HG02973 (cell line): ENCODE measurements around the gene TMEM63C.

Experiments used
- ATAC-seq: cut with Tn5 transposase; IDR thresholded peaks from one replicate; pipeline ENCODE4 v1.9.1; 2021; ENCODE audit warnings: moderate library complexity; ENCODE audit not compliant: unreplicated experiment

TMEM63C gene, protein sequence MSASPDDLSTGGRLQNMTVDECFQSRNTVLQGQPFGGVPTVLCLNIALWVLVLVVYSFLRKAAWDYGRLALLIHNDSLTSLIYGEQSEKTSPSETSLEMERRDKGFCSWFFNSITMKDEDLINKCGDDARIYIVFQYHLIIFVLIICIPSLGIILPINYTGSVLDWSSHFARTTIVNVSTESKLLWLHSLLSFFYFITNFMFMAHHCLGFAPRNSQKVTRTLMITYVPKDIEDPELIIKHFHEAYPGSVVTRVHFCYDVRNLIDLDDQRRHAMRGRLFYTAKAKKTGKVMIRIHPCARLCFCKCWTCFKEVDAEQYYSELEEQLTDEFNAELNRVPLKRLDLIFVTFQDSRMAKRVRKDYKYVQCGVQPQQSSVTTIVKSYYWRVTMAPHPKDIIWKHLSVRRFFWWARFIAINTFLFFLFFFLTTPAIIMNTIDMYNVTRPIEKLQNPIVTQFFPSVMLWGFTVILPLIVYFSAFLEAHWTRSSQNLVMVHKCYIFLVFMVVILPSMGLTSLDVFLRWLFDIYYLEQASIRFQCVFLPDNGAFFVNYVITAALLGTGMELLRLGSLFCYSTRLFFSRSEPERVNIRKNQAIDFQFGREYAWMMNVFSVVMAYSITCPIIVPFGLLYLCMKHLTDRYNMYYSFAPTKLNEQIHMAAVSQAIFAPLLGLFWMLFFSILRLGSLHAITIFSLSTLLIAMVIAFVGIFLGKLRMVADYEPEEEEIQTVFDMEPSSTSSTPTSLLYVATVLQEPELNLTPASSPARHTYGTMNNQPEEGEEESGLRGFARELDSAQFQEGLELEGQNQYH

DNA sequence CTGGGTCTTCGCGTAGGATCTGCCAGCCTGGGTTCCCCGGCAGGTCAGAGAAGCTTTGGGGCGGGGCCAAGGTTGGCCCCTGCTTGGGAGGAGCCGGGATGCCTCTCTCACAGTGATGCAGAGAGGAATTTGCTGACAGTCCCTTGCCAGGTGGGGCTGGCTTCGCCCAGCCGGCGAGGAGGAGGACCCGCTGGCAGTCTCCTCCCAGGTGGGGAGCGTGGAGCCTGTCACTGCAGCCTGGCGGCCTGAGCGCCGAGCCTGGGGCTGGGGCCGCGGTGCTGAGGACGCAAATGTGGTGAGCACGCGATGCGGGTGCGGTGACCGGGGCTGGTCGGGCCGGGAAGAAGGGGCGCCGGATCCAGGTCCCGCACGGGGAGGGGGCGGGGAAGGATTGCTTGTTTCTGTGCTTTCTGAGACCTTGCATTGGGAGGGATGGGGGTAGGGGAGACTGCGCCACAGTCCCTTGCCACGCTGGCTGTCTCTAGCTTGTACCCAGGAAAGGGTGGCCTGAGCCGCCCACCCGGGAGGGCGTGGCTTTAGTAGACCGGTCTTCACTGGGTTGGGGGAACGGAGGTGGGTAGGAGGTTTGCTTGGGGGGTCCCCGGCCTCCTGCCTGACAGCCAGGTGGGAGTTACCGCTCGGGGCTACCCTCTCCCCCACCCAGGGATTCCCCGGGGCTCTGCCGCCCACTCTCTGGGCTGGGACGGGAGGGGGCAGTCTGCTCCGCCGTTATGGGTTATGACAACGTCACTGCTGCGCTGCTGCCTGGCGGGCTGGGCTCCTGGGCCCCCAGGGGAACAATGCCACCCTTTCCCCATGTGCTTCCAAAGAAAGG, at the start of gene TMEM63C:
Gene TMEM63C (plus strand): TSS at position 196 of the 835 bp plus-strand sequence. CDS start 37,016 bp downstream, outside the sequence.
- no peak for ATAC-seq

DNA sequence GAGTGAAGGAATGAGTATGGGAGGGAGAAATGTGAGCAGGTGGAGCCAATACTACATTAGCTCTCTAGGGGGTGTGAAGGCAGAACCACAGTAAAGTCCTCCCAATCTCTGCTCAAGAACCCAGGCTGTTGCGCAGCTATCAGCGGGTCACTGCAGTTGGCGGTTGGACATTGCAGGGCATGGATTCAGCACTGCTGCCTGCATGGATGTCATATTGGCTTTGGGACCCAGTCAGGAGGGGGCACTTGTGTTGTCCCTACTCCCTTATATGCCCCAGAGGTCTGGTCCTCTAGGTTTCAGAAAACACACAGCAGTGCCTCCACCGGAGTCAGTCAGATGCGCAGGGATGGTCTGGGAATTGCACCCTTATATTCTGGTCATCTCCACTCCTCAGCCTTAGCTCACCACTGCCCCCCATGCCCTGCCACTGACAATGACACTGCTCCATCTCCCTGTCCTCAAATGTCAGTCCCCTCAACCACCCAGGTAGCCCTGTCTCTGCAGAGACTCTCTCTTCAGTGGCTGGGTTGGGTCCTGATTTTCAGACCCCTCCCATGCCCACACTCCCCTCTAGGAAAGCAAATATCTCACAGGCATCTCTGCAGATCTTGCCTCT, 49.6 kb upstream of the TMEM63C start:
- ATAC-seq: no peak

DNA sequence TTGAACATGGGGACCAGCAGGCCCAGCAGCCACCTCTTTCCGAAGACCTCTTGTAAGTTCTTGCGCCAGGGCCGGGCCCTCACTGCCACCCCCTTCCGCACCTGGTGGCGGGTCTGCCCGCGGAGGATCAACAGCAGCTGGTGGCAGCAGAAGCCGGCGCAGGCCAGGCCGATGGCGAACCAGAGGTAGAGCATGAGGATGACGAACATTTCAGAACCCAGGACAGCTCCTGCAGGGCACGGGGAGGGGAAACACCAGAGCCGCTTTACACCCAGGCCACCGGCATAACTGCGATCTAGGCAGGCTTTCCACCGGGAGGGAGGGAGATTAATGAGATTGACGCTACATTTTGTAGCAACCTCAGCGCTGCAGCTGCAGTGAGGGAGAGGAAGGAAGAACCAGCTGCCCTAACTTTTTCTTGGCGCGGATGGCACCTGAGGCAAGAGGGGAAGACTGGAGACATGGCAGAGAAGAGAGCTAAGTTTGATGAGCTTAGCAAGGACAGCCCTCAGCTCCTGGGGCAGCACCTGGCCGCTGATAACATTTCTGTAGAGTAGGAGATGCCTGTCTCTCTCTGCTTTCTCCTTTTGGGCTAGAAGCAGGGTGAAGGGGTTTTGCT, 47.8 kb upstream of the TMEM63C start:
- ATAC-seq: no peak

DNA sequence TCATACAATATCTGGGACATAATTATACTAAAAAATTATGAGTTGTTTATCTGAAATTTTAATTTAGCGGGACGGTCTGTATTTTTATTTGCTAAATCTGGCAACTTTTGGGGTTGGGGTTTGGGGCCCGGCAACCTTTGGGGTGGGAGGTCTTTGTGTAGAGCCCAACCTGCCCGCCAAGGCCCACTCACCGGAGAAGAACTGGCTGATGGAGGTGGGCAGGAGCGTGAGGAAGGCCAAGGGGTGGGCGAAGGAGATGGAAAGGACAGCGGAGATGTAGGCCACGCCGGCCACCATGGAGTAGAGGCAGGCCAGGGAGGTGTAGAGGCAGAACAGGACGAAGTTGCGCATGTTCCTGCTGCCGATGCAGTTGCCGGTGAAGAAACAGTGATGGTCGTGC, 42.6 kb upstream of the TMEM63C start:
- no peak for ATAC-seq

DNA sequence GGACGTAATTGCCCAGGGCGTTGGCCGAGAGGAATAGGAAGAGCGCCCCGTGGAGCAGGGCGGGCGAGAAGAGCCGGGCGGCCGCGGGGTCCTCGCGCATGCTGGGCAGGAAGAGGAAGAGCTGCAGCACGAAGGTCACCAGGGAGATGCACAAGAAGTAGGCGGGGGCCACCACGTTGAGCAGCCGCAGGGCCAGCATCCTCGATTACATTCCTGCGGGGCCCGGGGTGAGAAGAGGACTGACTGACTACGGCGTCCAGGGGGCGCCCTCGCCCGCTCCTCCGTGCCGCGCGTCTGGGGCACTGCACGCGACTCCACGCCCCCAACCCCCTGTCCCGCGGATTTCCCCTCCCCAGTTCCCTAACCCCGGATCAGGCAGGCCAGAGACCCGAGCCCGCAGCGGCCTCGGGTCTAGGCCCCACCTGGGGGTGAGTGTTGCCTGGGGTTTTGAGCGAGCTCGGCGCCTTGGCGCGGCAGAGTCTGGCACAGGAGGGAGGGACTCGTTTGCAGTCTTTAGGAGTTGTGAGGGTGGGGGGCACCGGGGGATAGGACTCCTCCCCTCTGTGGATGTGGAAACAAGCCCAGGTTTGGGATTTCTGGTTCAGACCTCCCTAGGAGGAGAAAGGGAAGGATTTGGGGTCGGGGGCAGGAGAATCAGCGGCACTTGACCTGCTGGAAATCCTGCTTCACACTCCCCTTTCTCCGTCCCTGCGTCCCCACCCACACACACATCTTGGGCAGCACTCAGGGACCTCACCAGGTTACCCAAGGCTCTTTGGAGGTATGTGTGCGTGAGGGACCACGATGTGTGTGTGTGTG, 41.8 kb upstream of the TMEM63C start:
- no peak for ATAC-seq

DNA sequence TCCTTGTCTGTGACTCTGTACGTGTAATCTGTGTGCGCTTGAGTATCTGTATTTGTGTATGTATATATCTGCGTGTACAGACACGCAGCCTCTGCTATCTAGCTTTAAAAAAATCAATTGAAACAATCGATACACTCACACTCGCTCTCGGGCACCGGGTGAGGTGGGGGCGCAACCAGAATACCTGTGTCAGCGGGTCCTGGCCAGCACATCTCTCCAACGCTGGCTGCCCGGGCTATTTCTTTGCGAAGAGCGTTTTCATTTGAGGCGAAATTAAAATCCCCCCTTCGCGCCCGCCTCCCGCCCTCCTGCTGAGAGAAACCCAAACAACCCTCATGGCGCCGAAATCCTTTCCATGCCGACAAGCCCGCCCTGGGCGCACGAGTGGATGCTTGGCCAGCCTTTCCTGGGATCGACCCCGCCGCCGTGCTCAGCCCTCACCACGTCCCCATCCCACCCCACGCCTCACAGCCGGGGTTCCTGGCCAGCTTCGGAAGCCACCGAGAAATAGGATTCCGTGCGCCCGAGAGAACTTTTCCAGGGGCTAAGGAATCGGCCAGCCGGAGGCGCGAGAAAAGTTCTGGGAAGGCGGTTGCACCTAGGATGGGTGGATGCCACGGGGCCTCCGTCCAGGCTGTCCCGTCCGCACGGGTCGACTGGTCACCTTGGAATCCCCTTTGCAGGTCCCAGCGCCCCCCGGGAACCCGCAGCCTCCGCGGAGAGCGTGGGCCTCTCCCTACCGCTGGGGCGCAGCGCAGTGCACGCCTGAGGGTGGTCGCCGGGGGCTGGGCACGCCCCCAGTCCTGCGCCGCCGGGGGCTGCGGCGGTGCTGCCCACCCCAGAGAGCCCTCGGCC, 41.0 kb upstream of the TMEM63C start:
- ATAC-seq: no peak

DNA sequence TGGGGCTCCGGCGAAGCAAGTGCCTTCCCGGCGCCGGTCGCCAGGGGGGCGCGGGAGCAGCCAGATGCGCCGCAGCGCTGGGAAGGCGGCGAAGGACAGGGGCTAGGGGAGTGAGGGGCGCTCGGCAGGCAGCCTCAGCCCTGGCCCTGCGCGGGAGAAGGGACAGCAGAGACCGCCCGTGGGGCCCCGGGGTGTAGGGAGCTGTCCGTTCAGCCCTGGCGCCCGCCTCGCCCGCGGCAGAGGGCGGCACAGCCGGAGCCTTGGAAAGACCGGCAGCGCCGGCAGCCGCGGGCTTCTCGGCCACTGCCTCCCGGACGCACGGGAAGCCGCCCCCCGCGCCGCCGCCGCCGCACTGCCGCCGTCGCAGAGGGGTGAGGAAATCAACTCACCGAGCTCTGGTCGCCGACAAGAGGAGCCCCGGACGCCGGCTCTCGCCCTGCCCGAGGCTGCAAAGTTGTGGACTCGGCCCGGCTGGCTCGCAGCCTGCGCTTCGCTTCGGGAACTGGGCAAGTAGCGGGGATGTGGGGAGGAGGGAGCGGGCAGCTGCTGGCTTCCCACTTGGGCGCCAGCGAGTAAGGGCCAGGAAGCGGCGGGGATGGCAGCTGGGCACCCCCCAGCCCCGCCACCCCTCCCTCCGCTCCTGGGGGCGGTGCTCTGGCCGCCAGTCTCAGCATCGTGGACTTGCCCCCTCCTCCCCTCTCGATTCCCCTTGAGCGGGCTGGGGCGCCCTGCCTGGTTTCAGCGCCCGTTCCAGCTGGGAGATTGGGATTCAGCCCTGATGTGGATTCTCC, 40.2 kb upstream of the TMEM63C start, which contains the start of gene ZDHHC22:
Gene ZDHHC22 (minus strand): TSS at position 578 of the 791 bp plus-strand sequence. CDS start 2,053 bp downstream, outside the sequence.
- ATAC-seq: no peak

DNA sequence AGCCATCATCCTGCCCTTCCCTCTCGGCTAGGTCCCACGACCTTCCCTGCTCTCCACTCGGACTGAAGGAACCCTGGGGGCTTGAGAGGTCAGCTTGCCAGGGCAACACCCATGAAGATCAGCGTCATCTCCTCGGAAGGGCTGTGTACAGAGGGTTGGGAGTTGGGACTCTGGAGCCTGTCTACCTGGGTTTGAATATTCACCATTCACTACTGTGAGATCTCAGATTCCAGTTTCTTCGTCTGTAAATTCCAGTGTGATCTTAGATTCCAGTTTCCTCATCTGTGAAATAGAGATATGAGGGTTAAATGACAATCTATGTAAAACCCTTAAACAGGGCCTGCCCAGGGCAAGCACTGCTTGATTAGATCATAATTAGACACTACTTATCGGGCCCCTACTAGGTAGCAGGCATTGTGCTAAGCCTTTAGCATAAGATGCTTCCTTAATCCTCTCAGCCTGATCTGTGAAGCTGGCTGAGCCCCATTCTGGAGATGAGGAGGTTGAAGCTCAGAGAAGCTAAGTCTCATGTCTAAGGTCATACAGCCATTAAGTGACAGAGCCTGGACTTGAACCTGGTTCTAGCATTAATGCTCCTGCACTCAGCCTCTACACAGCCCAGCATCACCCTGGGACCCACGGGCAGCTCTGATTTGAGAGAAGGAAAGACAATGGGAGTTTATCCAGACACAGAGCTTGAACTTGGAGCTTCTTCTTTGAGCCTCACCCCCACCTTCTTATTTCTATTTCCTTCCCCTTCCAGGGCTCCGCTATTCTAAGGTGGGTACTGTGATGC, 39.4 kb upstream of the TMEM63C start:
- no peak for ATAC-seq

DNA sequence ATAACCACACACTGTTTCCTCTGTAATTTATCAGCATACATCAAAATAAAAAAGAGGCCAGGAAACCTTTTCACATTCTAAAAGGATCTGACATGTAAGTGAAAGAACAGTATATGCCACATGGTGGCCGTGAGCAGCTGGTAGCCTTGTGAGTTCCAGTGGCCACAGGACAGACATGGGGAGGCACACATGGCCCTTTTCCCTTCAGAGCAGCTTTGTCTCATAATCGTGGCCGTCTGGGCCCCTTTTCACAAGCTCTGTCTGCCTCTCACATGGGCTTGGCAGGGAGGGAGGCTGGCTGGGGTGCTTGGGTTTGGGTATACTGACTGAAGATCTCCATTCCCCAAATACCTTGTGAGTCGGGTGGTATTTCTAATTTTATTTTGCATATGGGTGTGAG, 38.5 kb upstream of the TMEM63C start:
- no peak for ATAC-seq

DNA sequence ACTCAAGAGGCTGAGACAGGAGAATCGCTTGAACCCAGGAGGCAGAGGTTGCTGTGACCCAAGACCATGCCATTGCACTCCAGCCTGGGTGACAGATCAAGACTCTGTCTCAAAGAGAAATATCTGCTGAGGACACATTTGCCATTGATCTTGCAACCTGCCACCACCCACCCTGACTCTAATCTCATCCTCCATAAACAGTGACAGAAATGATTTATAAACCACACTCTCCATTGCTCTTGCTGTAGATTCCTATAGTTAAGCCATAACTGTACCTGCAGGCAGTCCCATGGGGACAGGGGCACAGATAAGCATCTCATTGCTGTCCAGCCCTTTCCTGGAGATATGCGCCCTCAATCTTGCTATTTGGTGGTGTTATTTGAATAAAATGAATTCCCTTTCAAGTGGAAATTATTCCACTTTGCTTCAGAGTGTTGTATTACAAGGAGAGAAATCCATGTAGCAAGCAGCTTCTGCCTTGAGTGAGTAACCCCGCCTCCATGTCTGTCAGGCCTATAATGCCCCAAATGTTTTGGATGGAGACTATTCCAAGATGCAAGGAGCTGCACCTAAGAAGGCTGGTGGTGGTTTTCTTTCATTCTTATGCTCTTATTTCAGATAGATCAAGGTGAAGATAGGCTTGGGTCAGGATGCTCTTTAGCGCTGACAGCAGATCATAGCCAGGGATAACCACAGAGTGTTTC, 37.0 kb upstream of the TMEM63C start:
- ATAC-seq: no peak

DNA sequence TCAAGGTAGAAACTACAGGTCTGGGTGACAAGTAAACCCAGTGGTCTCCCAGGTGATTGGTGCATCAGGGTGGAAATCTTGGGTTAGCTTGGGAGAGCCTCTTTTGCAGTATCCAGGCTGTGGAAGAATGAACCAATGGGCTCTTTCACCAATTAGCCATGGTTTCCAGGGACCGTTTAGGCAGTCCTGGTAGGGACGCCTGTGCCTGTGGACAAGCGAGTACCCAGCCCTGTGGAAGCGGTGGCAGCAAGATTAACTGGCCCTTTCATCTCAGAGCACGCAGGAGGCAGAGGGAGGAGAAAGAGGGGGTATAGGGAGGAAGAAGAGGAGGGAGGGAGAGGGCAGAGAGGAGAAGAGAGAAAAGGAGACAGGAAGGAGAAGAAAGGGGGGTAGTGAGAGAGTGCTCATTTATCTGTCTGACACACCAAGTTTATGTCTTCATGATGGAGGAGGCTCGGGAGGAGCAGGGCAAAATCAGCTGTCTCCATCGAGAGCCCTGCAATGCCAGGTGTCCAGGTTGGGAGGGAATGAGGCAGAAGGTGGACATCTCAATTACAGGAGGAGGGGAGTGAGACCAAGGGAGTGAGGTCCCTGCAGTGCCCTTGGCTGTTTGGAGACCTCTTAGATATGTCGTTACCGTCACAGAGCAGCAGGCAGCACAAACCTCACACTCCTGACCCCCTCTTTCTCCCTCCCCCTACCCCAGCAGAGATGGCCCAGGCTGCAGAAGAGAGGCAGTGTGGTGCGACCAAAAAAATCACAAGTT, 35.4 kb upstream of the TMEM63C start:
- ATAC-seq: no peak

DNA sequence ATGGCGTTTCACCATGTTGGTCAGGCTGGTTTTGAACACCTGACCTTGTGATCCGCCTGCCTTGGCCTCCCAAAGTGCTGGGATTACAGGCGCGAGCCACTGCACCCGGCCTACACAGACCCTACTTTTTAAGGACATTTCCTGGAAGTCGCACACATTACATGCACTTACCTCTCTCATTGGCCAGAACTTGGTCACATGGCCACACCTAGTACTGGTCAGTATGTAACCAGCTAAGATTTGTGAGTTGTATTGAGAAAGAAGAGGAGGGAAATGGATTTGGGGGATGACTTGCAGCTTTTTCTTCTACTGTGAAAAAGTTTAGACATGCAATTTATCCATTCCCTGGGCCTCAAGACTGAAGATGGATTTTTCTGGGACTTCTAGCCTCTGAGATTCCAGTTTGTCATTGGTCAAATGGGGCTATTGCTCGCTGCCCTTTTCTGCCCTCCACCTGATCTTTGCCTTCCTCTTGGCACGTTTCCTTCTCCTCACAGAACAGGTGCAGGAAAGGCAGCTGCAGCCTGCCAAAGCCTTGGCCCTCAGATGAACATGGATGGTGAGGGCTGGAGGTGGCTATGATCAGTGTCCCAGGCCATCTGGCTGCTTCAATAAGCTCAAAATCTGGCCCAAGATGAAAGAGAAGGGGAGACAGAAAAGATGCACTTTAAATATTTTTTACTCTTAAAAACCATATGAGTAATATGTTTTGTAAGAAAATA, 32.9 kb upstream of the TMEM63C start:
- no peak for ATAC-seq

DNA sequence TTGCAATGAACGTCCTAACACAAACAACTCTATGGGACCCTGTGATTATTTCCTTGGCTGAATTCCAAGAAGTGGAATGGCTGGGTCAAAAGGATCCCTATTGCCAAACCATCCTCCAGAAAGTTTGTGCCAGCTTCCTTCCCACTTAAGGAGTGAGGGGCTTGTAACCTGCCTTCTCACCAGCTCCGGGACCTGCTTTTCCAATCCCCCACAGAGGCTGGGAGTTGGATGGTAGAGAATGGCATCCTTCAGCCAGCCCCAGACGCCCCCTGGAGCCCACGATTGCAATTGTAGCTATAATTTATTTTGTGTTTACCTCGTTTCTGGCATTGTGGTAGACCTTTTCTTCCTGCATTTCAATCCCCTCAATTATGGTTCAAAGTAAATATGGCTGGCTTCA, 30.4 kb upstream of the TMEM63C start:
- ATAC-seq: no peak

DNA sequence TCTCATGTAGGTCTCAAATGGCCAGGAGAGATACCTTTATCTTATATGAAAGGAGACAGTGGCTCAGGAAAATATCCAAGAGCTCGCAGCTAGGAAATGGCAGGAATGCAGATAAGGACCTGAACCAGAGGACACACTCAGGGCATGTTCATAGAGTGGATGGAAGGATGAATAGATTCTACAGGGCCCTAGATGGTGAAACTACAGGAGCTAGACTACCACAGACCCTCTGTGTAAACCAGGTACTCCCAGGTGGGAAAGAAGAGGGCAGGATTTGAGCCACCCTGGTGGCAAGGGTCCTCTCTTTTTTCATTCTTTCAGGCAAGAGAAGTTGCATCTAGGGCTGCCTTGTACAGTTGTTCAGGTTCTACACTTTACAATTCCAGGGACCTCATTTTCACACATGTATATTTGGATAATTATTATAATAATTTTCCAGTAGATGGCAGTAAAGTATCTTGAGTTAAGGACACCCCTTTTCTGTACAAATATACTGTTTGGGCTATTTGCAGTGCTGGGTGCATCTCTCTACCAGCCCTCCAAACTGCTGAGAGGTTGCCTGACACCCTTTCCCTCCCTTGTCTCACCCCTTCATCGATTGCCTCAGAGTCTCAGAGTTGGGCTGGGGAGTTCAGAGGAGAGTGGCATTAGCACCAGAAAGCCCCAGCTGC, 29.5 kb upstream of the TMEM63C start:
- no peak for ATAC-seq
